Activated naive CD8-positive, alpha-beta T cell (primary cell): ENCODE data around the gene ZNF503.

ENCODE experiments used
- H3K27ac Mint-ChIP-seq: one replicate; pipeline ENCODE4 v1.8.0; 2021; ENCODE audit warnings: mixed read lengths
- H3K27me3 Mint-ChIP-seq: one replicate; pipeline ENCODE4 v1.8.0; 2021; ENCODE audit warnings: mixed read lengths
- H3K36me3 Mint-ChIP-seq: one replicate; pipeline ENCODE4 v1.8.0; 2021; ENCODE audit warnings: mixed read lengths
- H3K4me1 Mint-ChIP-seq: one replicate; pipeline ENCODE4 v1.8.0; 2021; ENCODE audit warnings: low read depth, mixed read lengths
- H3K4me3 Mint-ChIP-seq: one replicate; pipeline ENCODE4 v1.8.0; 2021; ENCODE audit warnings: mild to moderate bottlenecking, mixed read lengths
- H3K9me3 Mint-ChIP-seq: one replicate; pipeline ENCODE4 v1.8.0; 2021; ENCODE audit warnings: low read depth, mixed read lengths

Gene ZNF503

DNA sequence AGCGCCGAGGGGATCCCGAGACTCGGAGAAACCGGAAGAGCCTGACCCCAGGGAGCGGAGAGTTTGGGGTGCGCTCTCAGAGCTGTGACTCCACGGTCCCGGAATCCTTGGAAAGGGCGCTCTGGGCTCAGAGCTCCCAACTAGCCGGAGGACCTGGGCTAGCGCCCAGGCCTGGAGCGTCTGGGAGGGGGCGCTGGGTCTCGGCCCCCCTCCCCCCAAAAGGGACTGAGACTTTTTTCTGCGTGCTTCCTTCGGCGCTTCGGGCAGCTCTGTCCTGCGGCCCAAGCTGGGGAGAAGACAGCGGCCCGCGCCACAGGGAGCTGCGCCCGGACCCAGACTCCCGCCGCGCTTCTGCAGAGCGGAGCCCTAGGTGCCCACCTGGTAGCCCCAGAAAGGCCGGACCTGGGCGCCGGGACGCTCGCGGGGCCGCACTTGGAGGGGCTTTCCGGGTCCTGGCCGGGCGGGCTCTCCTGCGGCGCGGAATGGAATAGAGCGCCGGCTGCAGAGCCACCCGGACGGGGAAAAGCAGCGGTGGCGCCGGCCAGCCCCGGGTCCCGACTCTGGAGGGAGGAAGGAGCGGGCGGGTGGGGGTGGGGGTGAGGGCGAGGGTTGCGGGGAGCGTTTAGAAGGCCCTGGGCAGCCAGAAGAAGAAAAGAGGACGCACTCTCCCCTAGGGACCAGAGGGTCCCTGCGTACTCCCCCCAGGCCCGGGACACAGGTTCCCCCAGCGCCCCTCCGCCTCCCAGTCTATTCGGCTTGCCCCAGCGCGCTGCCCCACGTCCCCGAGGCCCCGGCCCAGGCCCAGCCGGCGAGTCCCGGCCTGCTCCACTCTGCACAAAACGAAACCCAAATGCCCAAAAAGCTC is 4.7 kb downstream of the ZNF503 start:
- H3K4me1 Mint-ChIP-seq = peaks cover 12% of the 10 kb centered on the region
- H3K9me3 Mint-ChIP-seq = no peaks in the 10 kb centered on the region
- H3K4me3 Mint-ChIP-seq = no peak overlapping the region
- no peaks in the 10 kb centered on the region for H3K36me3 Mint-ChIP-seq
- H3K27me3 Mint-ChIP-seq = peaks cover 33% of the 10 kb centered on the region
- no peak overlapping the region for H3K27ac Mint-ChIP-seq

DNA sequence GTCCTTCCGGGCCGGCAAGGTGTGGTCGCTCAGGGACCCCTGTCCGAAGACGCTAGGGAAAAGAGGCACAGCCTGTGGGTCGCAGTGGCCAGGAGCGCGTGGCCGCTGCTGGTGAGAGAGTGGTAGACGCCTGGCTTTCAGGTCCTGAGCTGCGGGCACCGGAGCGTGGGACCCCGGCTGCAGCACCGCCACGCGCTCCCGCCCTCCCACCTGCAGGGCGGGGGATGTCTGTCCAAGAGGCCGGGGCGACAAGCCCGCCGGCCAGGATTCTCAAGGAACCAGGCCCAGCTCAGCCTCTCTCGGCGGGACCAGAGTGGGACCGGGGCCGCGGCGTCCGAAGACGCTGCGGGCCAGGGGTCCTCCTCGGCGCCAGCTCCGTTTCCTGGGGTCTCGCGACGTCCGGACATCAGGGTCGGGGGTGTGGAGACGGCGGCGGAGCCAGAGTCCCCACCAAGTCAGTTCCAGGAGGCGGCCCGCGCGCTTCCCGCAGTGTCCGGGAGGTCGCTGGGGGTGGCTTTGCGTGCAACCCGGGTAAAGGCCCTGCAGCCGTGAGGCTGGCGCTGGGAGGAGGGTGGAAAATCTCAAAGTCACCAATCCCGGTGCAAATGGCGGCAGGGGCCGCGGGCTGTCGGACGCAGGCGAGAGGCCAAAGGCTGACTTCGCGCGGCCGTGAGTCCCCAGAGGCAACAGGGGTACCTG is 5.5 kb downstream of the ZNF503 start:
- Mint-ChIP-seq H3K9me3 (no peaks in the 10 kb centered on the region), H3K27ac (no peak overlapping the region), H3K4me1 (peaks cover 12% of the 10 kb centered on the region), H3K4me3 (no peak overlapping the region), H3K36me3 (no peaks in the 10 kb centered on the region), H3K27me3 (peaks cover 40% of the 10 kb centered on the region)

DNA sequence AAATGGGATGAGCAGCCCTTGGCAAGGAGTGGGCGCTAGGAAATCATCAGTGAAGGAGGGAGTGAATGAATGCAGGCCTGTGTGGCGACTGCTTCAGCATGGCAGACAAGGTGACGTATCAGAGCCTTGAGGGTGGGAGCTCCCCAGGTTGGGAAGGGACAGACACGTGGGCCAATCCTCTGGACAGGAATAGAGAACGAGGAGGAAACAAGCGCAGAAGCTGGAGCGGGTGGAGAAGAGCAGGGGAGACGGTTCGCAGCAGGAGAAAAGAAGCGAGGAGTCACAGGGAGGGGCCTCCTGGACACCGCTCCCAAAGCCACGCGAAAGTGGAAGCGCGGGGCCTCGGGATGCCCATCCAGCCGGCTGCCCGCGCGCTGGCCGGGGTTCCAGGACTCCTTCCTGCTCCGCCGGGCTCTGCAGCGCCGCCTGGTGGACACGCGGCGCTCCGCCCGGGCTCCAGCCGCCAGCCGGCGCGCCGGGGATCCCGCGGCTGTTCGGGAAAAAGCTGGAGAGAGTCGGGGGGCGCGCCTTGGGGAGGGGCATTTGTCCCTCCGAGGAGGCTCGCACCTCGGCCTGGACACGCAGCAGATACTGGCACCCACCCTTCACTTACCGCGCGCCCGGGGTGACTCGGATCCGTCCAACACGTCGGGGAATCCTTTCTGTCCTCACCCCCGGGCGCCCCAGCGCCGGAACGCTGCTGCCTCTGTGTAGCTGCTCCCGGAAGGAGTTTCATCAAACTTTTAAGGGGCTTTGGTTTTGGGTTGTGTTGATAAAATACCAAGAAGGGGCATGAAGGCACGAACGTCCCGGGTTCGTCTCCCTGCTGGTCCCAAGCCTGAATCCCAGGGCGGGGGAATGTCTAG is 6.3 kb downstream of the ZNF503 start:
- peak overlapping the region; percentile 68 for H3K4me3 Mint-ChIP-seq
- H3K27me3 Mint-ChIP-seq = peaks cover 41% of the 10 kb centered on the region
- no peaks in the 10 kb centered on the region for H3K9me3 Mint-ChIP-seq
- no peaks in the 10 kb centered on the region for H3K36me3 Mint-ChIP-seq
- H3K27ac Mint-ChIP-seq = no peak overlapping the region
- peaks cover 9% of the 10 kb centered on the region for H3K4me1 Mint-ChIP-seq

DNA sequence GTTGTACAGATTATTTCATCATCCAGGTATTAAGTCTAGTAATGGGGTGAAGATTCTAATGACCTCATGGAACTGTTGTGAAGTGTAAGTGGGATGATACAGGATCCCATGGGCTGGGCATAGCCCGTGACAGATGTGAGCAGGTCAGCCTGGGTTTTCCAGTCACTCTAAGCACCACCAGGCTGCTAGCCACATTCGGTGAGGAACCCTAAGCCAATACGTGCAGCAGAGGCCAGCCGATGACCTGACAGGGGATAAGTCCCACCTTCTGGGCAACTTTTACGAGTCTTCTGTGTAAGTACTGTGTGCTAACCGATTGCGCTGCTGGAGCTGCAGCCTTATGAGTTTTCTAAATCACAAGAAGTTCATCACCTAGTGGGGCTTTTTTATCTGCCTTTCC is 7.3 kb downstream of the ZNF503 start:
- Mint-ChIP-seq H3K27me3 (peaks cover 40% of the 10 kb centered on the region), H3K27ac (no peak overlapping the region), H3K9me3 (no peaks in the 10 kb centered on the region), H3K4me1 (peaks cover 7% of the 10 kb centered on the region), H3K4me3 (no peak overlapping the region), H3K36me3 (no peaks in the 10 kb centered on the region)

DNA sequence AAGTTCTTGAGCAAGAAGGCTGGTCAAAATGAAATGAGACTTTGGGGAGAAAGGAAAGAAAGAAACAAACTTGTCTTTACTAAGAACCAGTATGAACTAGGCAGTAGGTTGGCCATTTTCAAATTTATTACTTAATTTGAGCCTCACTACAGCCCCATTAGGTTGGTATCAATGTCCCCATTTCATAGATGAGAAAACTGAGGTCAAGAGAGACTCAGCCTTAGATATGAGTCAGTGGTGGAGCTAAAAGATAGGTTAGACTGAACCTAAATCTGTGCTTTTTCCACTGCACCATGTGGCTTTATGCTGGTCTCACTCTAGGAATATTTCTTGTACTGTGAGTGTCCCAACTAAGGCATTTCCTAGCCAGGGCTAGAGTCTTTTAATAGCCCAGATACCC is 8.8 kb downstream of the ZNF503 start:
- Mint-ChIP-seq H3K27ac (no peak overlapping the region), H3K27me3 (peaks cover 35% of the 10 kb centered on the region), H3K4me3 (no peak overlapping the region), H3K36me3 (no peaks in the 10 kb centered on the region), H3K9me3 (no peaks in the 10 kb centered on the region), H3K4me1 (peaks cover 7% of the 10 kb centered on the region)

DNA sequence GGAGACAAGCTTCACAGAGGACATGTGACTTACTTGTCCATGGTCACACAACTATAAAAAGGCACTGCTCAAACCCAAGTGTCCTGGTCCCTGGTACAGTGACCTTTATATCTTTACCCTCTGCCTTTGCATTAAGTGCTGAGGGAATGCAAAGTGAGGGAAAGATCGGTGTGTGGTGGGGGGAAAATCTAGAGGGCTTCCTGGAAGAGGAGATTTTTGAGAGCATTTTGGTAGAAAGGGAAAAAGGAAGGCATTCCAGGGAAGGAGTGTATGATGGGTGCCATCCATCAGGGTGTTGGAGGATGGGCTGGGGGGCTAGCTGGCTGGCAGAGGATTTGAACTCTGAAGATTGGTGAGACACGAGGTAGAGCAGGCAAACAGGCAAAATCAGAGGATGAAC is 9.3 kb downstream of the ZNF503 start:
- Mint-ChIP-seq H3K4me3 (no peak overlapping the region), H3K9me3 (no peaks in the 10 kb centered on the region), H3K27ac (no peak overlapping the region), H3K36me3 (no peaks in the 10 kb centered on the region), H3K4me1 (peaks cover 7% of the 10 kb centered on the region), H3K27me3 (peaks cover 34% of the 10 kb centered on the region)

DNA sequence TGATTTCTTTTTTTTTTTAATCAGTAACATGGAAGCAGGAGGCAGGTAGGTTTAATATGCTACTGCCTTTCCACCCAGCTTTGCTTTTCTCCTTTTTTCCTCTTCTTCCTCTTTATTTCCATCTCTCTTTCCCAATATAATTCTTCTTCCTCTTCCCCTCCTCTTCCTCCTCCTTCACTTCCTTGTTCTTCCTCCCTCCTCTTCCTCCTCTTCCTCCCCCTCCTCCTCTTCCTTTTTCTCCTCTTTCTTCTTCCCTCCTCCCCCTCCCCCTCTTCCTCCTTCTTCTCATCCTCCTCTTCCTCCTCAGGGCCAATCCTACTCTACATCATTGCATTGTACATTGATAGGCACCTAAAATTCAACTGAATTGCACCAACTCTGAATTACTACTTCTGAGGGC is 11.4 kb downstream of the ZNF503 start:
- Mint-ChIP-seq H3K4me3 (no peak overlapping the region), H3K9me3 (no peaks in the 10 kb centered on the region), H3K4me1 (peaks cover 5% of the 10 kb centered on the region), H3K36me3 (no peaks in the 10 kb centered on the region), H3K27ac (no peak overlapping the region), H3K27me3 (peaks cover 42% of the 10 kb centered on the region)

DNA sequence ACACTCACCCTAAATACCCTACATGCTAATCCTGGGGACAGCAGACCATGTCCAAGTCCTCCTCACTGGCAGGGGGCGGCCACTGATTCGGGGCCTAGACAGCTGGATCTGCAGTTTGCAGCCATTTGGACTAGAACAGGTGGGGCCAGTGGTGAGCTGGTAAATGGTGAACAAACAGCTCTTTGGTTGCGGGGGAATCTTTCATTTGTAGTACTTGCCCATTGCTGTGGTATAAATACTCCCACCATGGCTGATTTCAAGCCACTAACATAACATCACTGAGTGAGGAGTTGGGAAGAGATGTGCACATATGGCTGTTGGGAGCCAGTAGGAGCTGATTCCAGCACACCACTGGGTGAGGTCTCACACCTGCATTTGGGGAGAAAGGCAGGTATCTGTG is 13.5 kb downstream of the ZNF503 start:
- no peak overlapping the region for H3K4me3 Mint-ChIP-seq
- H3K27me3 Mint-ChIP-seq = peaks cover 32% of the 10 kb centered on the region
- H3K9me3 Mint-ChIP-seq = no peaks in the 10 kb centered on the region
- H3K36me3 Mint-ChIP-seq = no peaks in the 10 kb centered on the region
- no peak overlapping the region for H3K27ac Mint-ChIP-seq
- H3K4me1 Mint-ChIP-seq = no peaks in the 10 kb centered on the region

DNA sequence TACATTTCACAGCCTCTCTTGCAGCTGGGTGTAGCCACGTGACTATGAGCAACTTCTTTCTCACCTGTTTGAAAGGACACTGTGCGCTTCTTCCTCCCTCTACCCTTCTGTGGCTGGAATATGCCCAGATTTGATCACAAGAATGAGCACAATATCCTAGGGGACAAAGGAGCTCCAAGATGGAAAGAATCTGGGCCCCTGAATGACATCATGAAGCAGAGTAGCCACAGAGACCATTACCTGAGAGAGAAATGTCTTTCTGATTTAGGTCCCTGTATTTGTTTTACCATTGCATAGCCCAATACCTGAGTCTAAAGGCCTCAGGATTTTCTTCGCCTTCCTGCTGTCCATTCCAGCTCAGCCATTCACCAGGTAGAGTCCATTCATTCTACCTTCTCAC is 15.4 kb downstream of the ZNF503 start:
- Mint-ChIP-seq H3K9me3 (no peaks in the 10 kb centered on the region), H3K4me1 (no peaks in the 10 kb centered on the region), H3K36me3 (no peaks in the 10 kb centered on the region), H3K27me3 (peaks cover 18% of the 10 kb centered on the region), H3K4me3 (no peak overlapping the region), H3K27ac (no peak overlapping the region)

DNA sequence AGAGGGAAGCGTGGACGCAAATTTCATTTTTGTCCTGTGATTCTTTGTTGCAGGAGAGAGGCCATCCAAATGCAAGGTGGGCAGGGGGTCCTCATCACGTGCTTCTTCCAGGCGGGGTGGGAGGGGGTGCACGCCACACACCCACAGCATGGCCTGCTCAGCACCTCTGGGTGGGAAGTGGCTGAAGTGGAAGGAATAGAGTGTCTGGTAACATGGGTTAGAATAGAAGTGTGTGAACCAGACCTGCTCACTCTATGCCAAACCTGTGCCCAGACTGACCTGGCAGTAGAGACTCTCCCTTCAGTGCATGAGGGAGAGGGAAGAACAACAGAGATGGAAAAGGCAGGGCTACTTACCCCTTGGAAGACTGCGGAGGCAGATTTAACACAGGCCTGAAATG is 21.7 kb downstream of the ZNF503 start:
- Mint-ChIP-seq H3K4me3 (no peak overlapping the region), H3K4me1 (no peaks in the 10 kb centered on the region), H3K27me3 (peaks cover 5% of the 10 kb centered on the region), H3K27ac (no peak overlapping the region), H3K9me3 (no peaks in the 10 kb centered on the region), H3K36me3 (no peaks in the 10 kb centered on the region)

DNA sequence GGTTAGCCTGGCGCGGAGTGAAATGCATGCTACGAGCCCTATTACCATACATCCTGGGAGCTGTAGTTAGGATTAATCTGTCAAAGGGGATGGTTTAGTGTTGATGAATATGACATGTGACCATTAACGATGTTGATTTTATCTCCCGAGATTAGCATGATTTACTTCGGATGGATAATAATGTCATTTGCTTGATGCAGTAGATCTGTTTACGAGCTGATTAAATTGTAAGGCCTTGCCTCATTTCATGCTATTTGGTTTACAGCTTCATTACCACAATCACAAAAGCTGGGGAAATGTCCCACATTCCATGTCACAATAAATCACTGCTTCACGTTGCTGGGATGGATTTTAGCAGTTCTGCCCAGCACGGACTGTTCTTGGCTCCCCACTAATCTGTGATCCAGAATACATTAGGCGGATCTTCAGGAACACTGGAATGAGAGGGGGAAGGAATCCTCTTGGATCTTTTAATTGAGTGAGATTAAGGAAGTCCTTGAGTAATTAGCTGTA is 22.3 kb downstream of the ZNF503 start:
- Mint-ChIP-seq H3K27me3 (peaks cover 8% of the 10 kb centered on the region), H3K4me1 (no peaks in the 10 kb centered on the region), H3K27ac (no peak overlapping the region), H3K9me3 (no peaks in the 10 kb centered on the region), H3K4me3 (no peak overlapping the region), H3K36me3 (no peaks in the 10 kb centered on the region)

DNA sequence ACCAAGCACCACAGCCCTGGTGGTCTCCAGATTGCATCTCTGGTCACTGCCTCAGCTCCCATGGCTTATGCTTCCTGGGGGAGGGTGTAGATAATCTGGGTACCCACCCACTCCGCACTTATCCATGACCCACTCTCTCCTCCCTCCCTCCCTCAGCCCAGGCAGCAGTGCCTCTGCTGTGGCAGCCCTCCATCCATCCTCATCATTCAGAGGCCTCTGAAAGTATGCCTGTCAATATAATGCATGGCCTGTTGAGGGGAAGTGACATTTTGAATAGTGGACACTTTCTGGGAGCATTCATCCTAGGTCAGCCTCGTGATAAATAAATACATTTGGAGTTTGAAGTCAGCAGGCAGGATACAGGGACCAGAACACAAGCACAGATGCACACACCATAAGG is 23.2 kb downstream of the ZNF503 start:
- H3K36me3 Mint-ChIP-seq = no peaks in the 10 kb centered on the region
- H3K27me3 Mint-ChIP-seq = peaks cover 6% of the 10 kb centered on the region
- H3K27ac Mint-ChIP-seq = no peak overlapping the region
- no peaks in the 10 kb centered on the region for H3K9me3 Mint-ChIP-seq
- no peak overlapping the region for H3K4me3 Mint-ChIP-seq
- H3K4me1 Mint-ChIP-seq = no peaks in the 10 kb centered on the region

DNA sequence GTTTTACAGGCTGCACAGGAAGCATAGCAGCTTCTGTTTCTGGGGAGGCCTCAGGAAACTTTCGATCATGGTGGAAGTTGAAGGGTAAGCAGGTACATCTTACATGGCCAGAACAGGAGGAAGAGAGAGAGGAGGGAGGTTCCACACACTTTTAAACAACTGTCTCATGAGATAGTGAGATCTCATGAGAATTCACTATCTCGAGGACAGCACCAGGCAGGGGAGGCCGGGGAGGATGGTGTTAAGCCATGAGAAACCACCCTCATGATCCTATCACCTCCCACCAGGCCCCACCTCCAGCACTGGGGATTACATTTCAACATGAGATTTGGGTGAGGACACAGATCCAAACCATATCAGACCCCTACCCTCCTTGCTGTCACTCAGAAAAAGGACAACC is 23.7 kb downstream of the ZNF503 start:
- Mint-ChIP-seq H3K4me1 (no peaks in the 10 kb centered on the region), H3K27ac (no peak overlapping the region), H3K4me3 (no peak overlapping the region), H3K36me3 (no peaks in the 10 kb centered on the region), H3K27me3 (peaks cover 6% of the 10 kb centered on the region), H3K9me3 (no peaks in the 10 kb centered on the region)

DNA sequence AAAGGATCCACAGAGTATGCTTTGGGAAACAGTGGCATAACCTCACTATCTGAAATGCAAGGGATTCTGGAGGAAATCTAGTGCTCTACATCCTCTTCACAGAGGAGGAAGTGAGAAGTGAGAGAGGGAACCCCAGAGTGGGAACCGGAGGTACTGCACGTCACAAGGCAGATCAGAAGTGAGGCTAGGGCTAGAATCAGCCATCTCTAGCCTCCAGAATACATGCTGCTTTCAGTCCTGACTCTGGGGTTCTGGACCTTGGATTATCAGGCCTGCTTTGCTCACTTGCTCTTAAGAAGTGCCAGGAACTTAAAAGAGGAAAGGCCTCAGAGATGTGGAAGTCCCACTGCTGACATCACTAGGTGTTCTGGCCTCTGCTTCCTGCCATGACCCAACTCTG is 25.7 kb downstream of the ZNF503 start:
- Mint-ChIP-seq H3K27me3 (peaks cover 8% of the 10 kb centered on the region), H3K4me1 (no peaks in the 10 kb centered on the region), H3K4me3 (no peak overlapping the region), H3K27ac (no peak overlapping the region), H3K36me3 (no peaks in the 10 kb centered on the region), H3K9me3 (no peaks in the 10 kb centered on the region)

DNA sequence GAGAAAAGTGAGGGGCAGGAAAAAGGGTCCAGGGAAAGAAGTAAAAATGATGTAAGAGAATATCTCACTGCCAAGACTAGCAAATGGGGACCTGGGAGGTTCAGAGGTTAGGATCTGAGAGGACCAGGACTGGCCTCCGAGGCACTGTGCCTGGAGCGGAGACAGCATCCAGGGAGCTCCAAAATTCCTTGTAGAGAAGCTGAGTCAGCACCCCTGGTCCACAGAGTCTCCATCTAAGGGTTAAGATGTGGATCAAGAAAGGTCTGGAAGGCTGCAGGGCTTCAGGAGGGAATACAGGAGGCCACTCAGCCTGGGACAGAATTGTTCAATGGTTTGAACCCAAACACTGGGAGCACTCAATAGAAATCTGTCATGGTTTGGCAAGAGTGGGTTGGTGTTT is 30.6 kb downstream of the ZNF503 start:
- Mint-ChIP-seq H3K27me3 (peaks cover 11% of the 10 kb centered on the region), H3K9me3 (peaks cover 4% of the 10 kb centered on the region), H3K27ac (no peak overlapping the region), H3K4me3 (no peak overlapping the region), H3K4me1 (no peaks in the 10 kb centered on the region), H3K36me3 (peaks cover 3% of the 10 kb centered on the region)
